CD4-positive, alpha-beta T cell (primary cell): Measurements from ENCODE around the gene PDCD6IP. TPM values are rescaled to one million over a fixed set of nuclear protein-coding genes. Genes with fewer than 3 reads are reported as not detected.
A peak's percentile ranks its signal among the peaks of the same experiment; 100 is the strongest.

ENCODE experiments used
- ATAC-seq: fragments of 200-7000 bp; cut with Tn5 transposase; one replicate; pipeline ENCODE4 v1.10.0; 2022; ENCODE audit warnings: mild to moderate bottlenecking; ENCODE audit not compliant: poor library complexity
- CTCF ChIA-PET: fragments of 350-600 bp; sonication (Branson Sonifier 250); formaldehyde crosslinking; loops from one replicate; lab custom pipeline; 2021; ENCODE audit warnings: antibody characterized with exemption, inconsistent platforms; lab: Charles Lee
- POLR2A ChIA-PET: fragments of 350-600 bp; sonication (Branson Sonifier 250); formaldehyde crosslinking; loops from one replicate; lab custom pipeline; 2021; ENCODE audit warnings: antibody characterized with exemption, inconsistent platforms; lab: Charles Lee
- DNase-seq, 14 experiments: peaks; one replicate each; pipeline ENCODE4 v3.0.0-alpha.2; 2013 to 2020; ENCODE audit warnings: mixed read lengths in 2 of 14
- H3K27ac ChIP-seq, 2 donors: one replicate each; pipeline versions ENCODE4 v1.5.1 to v1.7.0; 2013; ENCODE audit warnings: low read length in 2 of 2, low read depth in 1 of 2, mild to moderate bottlenecking in 1 of 2
- H3K27me3 ChIP-seq, 2 experiments: 1 replicate in 1 of 2; 2 replicates in 1 of 2; pipeline versions ENCODE4 v1.6.1 to v1.7.0; 2013; ENCODE audit warnings: low read length in 2 of 2, control low read depth in 1 of 2, mild to moderate bottlenecking in 1 of 2, moderate library complexity in 1 of 2; ENCODE audit not compliant: insufficient read depth in 2 of 2, control insufficient read depth in 1 of 2
- H3K36me3 ChIP-seq: one replicate; pipeline ENCODE4 v1.6.1; 2013; ENCODE audit warnings: low read length, control low read depth; ENCODE audit not compliant: insufficient read depth
- H3K4me1 ChIP-seq: one replicate; pipeline ENCODE4 v1.6.1; 2013; ENCODE audit warnings: low read length, control low read depth; ENCODE audit not compliant: insufficient read depth
- H3K4me3 ChIP-seq: one replicate; pipeline ENCODE4 v1.5.1; 2013; ENCODE audit warnings: mild to moderate bottlenecking, low read length, moderate library complexity
- H3K9me3 ChIP-seq, 2 experiments: 1 replicate in 1 of 2; 2 replicates in 1 of 2; pipeline versions ENCODE4 v1.6.1 to v1.7.0; 2013; ENCODE audit warnings: low read length in 2 of 2, mild to moderate bottlenecking in 2 of 2, control low read depth in 1 of 2, moderate library complexity in 1 of 2; ENCODE audit not compliant: control insufficient read depth in 1 of 2, insufficient read depth in 1 of 2
- H3K27ac Mint-ChIP-seq: one replicate; pipeline ENCODE4 v1.8.0; 2020; ENCODE audit warnings: mixed read lengths
- H3K27me3 Mint-ChIP-seq: one replicate; pipeline ENCODE4 v1.8.0; 2021; ENCODE audit warnings: mixed read lengths
- H3K36me3 Mint-ChIP-seq: one replicate; pipeline ENCODE4 v1.8.0; 2021; ENCODE audit warnings: low read depth, mixed read lengths
- H3K4me1 Mint-ChIP-seq: one replicate; pipeline ENCODE4 v1.8.0; 2021; ENCODE audit warnings: low read depth, mixed read lengths
- H3K4me3 Mint-ChIP-seq: one replicate; pipeline ENCODE4 v1.8.0; 2020; ENCODE audit warnings: mild to moderate bottlenecking, mixed read lengths
- H3K9me3 Mint-ChIP-seq: one replicate; pipeline ENCODE4 v1.8.0; 2020; ENCODE audit warnings: mixed read lengths
- intact Hi-C, 2 experiments: fragments of 100-400 bp; cut with DNase I in 1 of 2; cut with micrococcal nuclease in 1 of 2; formaldehyde crosslinking; loops; one replicate each; pipeline versions ENCODE4 v1.15.1 to v1.9.0; 2023 to 2025; cut with DNase I, micrococcal nuclease
- polyA plus RNA-seq, 2 donors: library from polyadenylated mRNA; unstranded; fragments of 120-200 nt; gene quantifications; one replicate each; pipeline ENCODE4 v1.2.1, GENCODE V29; 2013
- total RNA-seq, 174 experiments: library from RNA in 2 of 174; stranded (reverse) in 2 of 174; gene quantifications; one replicate each; pipeline ENCODE4 v1.2.3 and lab custom pipeline; 2021 to 2026
- TF ChIP-seq, protein P1 (sequence below): fragments of 200-600 bp; IDR thresholded peaks from one replicate; pipeline ENCODE4 v1.8.0; 2022; ENCODE audit warnings: antibody characterized with exemption, mild to moderate bottlenecking

PDCD6IP gene, protein sequence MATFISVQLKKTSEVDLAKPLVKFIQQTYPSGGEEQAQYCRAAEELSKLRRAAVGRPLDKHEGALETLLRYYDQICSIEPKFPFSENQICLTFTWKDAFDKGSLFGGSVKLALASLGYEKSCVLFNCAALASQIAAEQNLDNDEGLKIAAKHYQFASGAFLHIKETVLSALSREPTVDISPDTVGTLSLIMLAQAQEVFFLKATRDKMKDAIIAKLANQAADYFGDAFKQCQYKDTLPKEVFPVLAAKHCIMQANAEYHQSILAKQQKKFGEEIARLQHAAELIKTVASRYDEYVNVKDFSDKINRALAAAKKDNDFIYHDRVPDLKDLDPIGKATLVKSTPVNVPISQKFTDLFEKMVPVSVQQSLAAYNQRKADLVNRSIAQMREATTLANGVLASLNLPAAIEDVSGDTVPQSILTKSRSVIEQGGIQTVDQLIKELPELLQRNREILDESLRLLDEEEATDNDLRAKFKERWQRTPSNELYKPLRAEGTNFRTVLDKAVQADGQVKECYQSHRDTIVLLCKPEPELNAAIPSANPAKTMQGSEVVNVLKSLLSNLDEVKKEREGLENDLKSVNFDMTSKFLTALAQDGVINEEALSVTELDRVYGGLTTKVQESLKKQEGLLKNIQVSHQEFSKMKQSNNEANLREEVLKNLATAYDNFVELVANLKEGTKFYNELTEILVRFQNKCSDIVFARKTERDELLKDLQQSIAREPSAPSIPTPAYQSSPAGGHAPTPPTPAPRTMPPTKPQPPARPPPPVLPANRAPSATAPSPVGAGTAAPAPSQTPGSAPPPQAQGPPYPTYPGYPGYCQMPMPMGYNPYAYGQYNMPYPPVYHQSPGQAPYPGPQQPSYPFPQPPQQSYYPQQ
- total RNA-seq (100 to 1,000 TPM; 109 to 112 TPM), total RNA-seq (lab: John Stamatoyannopoulos, UW) (91.5 to 239 (median 153) reads per million in 172 experiments)
- 112 TPM for polyA plus RNA-seq (2013, experiment 1 of 2)
- 154 TPM for polyA plus RNA-seq (2013, experiment 2 of 2)

DNA sequence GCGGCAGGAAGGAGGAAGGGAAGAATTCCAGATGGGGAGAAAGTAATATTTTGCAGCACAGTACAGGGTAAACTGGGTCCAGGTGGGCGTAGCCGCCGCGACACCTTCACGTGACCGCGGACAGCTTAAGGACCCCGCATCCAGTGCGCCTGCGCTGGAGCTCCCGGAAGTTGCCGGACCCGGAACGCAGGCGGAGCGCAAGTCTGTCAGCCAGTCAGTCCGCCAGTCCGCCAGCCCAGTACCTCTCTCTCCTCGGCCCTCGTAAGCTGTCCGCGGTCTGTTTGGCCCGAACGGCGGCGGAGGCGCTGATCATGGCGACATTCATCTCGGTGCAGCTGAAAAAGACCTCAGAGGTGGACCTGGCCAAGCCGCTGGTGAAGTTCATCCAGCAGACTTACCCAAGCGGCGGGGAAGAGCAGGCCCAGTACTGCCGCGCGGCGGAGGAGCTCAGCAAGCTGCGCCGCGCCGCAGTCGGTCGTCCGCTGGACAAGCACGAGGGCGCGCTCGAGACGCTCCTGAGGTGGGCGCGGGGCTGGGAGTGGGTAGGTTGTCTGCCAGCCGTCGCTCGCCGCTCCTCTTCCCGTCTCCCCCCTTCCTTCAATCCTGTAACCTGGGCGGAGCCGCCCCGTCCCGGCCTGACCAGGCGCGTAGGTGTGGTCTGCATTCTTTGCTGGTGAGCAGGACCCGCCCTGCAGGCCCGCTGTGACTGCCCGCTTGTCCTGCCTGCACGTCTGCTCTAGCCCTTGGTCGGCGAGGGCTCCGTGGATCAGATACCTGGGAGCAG is at the start of gene PDCD6IP:
Gene PDCD6IP, plus strand, starts transcription at position 213 of the 784 bp plus-strand sequence. Its CDS starts 99 bp downstream, at position 312.
- Histone ChIP-seq H3K4me1 (peaks cover 26% of the 10 kb centered on the region), H3K4me3 (peak within 1 kb of the TSS; percentile 82), H3K27me3 (no peaks in the 10 kb centered on the region), H3K9me3 (no peaks in the 10 kb centered on the region), H3K27ac (peak within 1 kb of the TSS; percentile 71 to 75), H3K36me3 (no peaks in the 10 kb centered on the region)
- peak; percentile 76 to 94 (median 84) for DNase-seq
- ChIA-PET POLR2A (interaction anchor here (0.5 to 3.2 kb wide), 16 partner anchors 8 to 772 kb away, joined by 3 to 34 read pairs (median 4); partner anchors contain the start of gene UBP1), CTCF (interaction anchor here (1.0 to 4.6 kb wide), 8 partner anchors 11 to 82 kb away, joined by 3 to 21 read pairs (median 4); no protein-coding TSS in a partner anchor)
- Mint-ChIP-seq H3K27ac (peak within 1 kb of the TSS; percentile 93), H3K9me3 (no peaks in the 10 kb centered on the region), H3K36me3 (peaks cover 29% of the 10 kb centered on the region), H3K4me3 (peak within 1 kb of the TSS; percentile 99), H3K4me1 (peaks cover 64% of the 10 kb centered on the region), H3K27me3 (no peaks in the 10 kb centered on the region)
- intact Hi-C loops, result loop anchor here (2.0 to 10.0 kb wide), 2 partner anchors 354 to 356 kb away; partner anchors contain the start of gene UBP1 (in 1 of the 2)
- peak; percentile 75 for ATAC-seq
- TF ChIP-seq, protein P1, sequence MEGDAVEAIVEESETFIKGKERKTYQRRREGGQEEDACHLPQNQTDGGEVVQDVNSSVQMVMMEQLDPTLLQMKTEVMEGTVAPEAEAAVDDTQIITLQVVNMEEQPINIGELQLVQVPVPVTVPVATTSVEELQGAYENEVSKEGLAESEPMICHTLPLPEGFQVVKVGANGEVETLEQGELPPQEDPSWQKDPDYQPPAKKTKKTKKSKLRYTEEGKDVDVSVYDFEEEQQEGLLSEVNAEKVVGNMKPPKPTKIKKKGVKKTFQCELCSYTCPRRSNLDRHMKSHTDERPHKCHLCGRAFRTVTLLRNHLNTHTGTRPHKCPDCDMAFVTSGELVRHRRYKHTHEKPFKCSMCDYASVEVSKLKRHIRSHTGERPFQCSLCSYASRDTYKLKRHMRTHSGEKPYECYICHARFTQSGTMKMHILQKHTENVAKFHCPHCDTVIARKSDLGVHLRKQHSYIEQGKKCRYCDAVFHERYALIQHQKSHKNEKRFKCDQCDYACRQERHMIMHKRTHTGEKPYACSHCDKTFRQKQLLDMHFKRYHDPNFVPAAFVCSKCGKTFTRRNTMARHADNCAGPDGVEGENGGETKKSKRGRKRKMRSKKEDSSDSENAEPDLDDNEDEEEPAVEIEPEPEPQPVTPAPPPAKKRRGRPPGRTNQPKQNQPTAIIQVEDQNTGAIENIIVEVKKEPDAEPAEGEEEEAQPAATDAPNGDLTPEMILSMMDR, result peak; percentile 23

DNA sequence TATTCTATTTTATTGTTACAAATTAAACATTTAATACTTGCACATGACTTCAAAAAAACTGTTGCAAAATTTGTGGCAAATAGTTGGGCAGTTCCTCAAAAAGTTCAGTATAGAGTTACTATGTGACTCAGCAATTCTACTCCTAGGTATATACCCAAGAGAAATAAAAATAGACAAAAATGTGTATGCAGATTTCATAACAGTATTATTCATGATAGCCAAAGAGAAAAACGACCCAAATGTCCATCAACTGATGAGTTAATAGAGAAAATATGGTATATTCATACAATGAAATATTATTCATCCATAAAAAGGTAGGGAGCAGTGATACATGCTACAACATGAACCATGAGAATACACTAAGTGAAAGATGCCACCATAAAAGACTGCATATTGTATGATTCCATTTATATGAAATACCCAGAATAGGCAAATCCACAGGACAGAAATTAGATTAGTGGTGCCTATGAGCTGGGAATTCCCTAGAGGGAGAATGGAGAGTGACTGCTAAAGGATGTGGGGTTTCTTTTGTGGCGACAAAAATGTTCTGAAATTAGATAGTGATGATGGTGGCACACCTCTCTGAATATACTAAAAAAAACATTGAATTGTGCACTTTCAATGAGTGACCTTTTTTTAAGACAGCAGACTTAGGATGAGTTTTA is 48.8 kb upstream of the PDCD6IP start:
- H3K27me3 Mint-ChIP-seq, result peaks cover 3% of the 10 kb centered on the region
- no peak overlapping the region for H3K27ac Mint-ChIP-seq
- no peaks in the 10 kb centered on the region for H3K36me3 Mint-ChIP-seq
- intact Hi-C loops, result no loop called here
- CTCF ChIA-PET, result interaction anchor here (2.2 kb wide), 1 partner anchor 11 kb away, joined by 4 read pairs; no protein-coding TSS in a partner anchor
- Histone ChIP-seq H3K4me1 (no peaks in the 10 kb centered on the region), H3K36me3 (no peaks in the 10 kb centered on the region), H3K9me3 (peaks cover 7% of the 10 kb centered on the region in 2 experiments), H3K4me3 (no peak overlapping the region), H3K27me3 (peaks cover 0 to 2% of the 10 kb centered on the region in 2 experiments), H3K27ac (no peak overlapping the region)
- POLR2A ChIA-PET, result no interaction called here
- DNase-seq, result peak in 2 of 14 experiments; percentile 10 to 12
- ATAC-seq, result no peak
- TF ChIP-seq, protein P1, result no peak
- no peak overlapping the region for H3K4me3 Mint-ChIP-seq
- no peaks in the 10 kb centered on the region for H3K4me1 Mint-ChIP-seq
- H3K9me3 Mint-ChIP-seq, result peaks cover 3% of the 10 kb centered on the region
